Neuron (in vitro differentiated cells): Measurements from ENCODE around the gene AGAP5.
"Not testable (repeated sequence)": the region's sequence is repeated elsewhere in the genome, so short reads cannot be mapped to it uniquely, and the experiment has no call there.

Source experiments
- H2AFZ ChIP-seq: one replicate; pipeline ENCODE4 v1.6.1; 2013; ENCODE audit warnings: low read depth, mild to moderate bottlenecking, inconsistent platforms, low read length, moderate library complexity
- H3K27me3 ChIP-seq: one replicate; pipeline ENCODE4 v1.6.1; 2013; ENCODE audit warnings: low read length; ENCODE audit not compliant: insufficient read depth
- H3K36me3 ChIP-seq: one replicate; pipeline ENCODE4 v1.6.1; 2013; ENCODE audit warnings: low read length; ENCODE audit not compliant: insufficient read depth
- H3K4me1 ChIP-seq: one replicate; pipeline ENCODE4 v1.6.1; 2013; ENCODE audit warnings: low read length; ENCODE audit not compliant: insufficient read depth
- H3K4me3 ChIP-seq: 2 replicates; pipeline ENCODE4 v1.5.1; 2013; ENCODE audit warnings: mild to moderate bottlenecking, low read length, moderate library complexity
- H3K9me3 ChIP-seq: one replicate; pipeline ENCODE4 v1.6.1; 2013; ENCODE audit warnings: low read length

The AGAP5 gene

GRCh38 chr10:73705506-73706072 lies 7.7 kb upstream of the AGAP5 start:
- not testable (repeated sequence) for H2AFZ ChIP-seq, H3K27me3 ChIP-seq, H3K4me3 ChIP-seq, H3K4me1 ChIP-seq, H3K36me3 ChIP-seq, H3K9me3 ChIP-seq

GRCh38 chr10:73703924-73704323 lies 6.0 kb upstream of the AGAP5 start:
- not testable (repeated sequence) for H3K27me3 ChIP-seq, H3K4me3 ChIP-seq

GRCh38 chr10:73698819-73699218 lies 910 bp upstream of the AGAP5 start:
- H3K36me3 ChIP-seq, H3K4me3 ChIP-seq, H2AFZ ChIP-seq, H3K9me3 ChIP-seq, H3K27me3 ChIP-seq, H3K4me1 ChIP-seq: not testable (repeated sequence)

More at GRCh38 chr10:73703924-73704323, 6.0 kb upstream of the AGAP5 start:
- not testable (repeated sequence) for H3K4me1 ChIP-seq, H3K36me3 ChIP-seq, H3K9me3 ChIP-seq, H2AFZ ChIP-seq

GRCh38 chr10:73695302-73695701 lies 2.6 kb downstream of the AGAP5 start:
- not testable (repeated sequence) for H3K9me3 ChIP-seq, H3K4me1 ChIP-seq, H3K36me3 ChIP-seq, H3K27me3 ChIP-seq, H3K4me3 ChIP-seq, H2AFZ ChIP-seq

- not testable (repeated sequence) for H3K4me3 ChIP-seq, H3K9me3 ChIP-seq, H2AFZ ChIP-seq, H3K4me1 ChIP-seq, H3K27me3 ChIP-seq, H3K36me3 ChIP-seq
Observed at GRCh38 chr10:73690755-73691154, 7.2 kb downstream of the AGAP5 start.

- not testable (repeated sequence) for H3K36me3 ChIP-seq, H3K27me3 ChIP-seq, H3K4me3 ChIP-seq, H3K9me3 ChIP-seq, H3K4me1 ChIP-seq, H2AFZ ChIP-seq
Observed at GRCh38 chr10:73689596-73689995, 8.3 kb downstream of the AGAP5 start.

- not testable (repeated sequence) for H3K36me3 ChIP-seq, H3K27me3 ChIP-seq, H2AFZ ChIP-seq, H3K4me3 ChIP-seq, H3K4me1 ChIP-seq, H3K9me3 ChIP-seq
Observed at GRCh38 chr10:73687641-73688040, 10.3 kb downstream of the AGAP5 start.

GRCh38 chr10:73674546-73674945 lies 23.4 kb downstream of the AGAP5 start:
- not testable (repeated sequence) for H3K27me3 ChIP-seq, H2AFZ ChIP-seq

GRCh38 chr10:73668378-73668777 lies 29.5 kb downstream of the AGAP5 start:
- not testable (repeated sequence) for H3K4me1 ChIP-seq, H3K27me3 ChIP-seq, H2AFZ ChIP-seq, H3K4me3 ChIP-seq, H3K9me3 ChIP-seq, H3K36me3 ChIP-seq

More at GRCh38 chr10:73674546-73674945, 23.4 kb downstream of the AGAP5 start:
- H3K36me3 ChIP-seq, H3K9me3 ChIP-seq, H3K4me1 ChIP-seq, H3K4me3 ChIP-seq: not testable (repeated sequence)

- not testable (repeated sequence) for H3K36me3 ChIP-seq, H3K27me3 ChIP-seq, H2AFZ ChIP-seq, H3K4me1 ChIP-seq, H3K4me3 ChIP-seq, H3K9me3 ChIP-seq
Observed at GRCh38 chr10:73666153-73666809, 31.6 kb downstream of the AGAP5 start.

- not testable (repeated sequence) for H3K4me3 ChIP-seq, H3K36me3 ChIP-seq, H2AFZ ChIP-seq, H3K9me3 ChIP-seq, H3K4me1 ChIP-seq, H3K27me3 ChIP-seq
Observed at GRCh38 chr10:73665581-73665980, 32.3 kb downstream of the AGAP5 start.

- H3K4me1 ChIP-seq, H3K9me3 ChIP-seq, H2AFZ ChIP-seq, H3K4me3 ChIP-seq, H3K36me3 ChIP-seq, H3K27me3 ChIP-seq: not testable (repeated sequence)
Observed at GRCh38 chr10:73664156-73665040, 33.5 kb downstream of the AGAP5 start.

- H3K36me3 ChIP-seq, H3K27me3 ChIP-seq, H3K9me3 ChIP-seq, H3K4me3 ChIP-seq, H2AFZ ChIP-seq, H3K4me1 ChIP-seq: not testable (repeated sequence)
Observed at GRCh38 chr10:73663621-73664020, 34.3 kb downstream of the AGAP5 start.
